GM10266 (cell line): ENCODE data around the gene MSMB.
"Not testable (repeated sequence)": the region's sequence is repeated elsewhere in the genome, so short reads cannot be mapped to it uniquely, and the experiment has no call there.

Experiments used
- DNase-seq: peaks from one replicate; pipeline ENCODE4 v3.0.0; 2012; ENCODE audit errors: extremely low spot score
- CTCF ChIP-seq: IDR thresholded peaks from 2 replicates; pipeline ENCODE4 v1.5.1; 2012; ENCODE audit warnings: mild to moderate bottlenecking, low read depth; ENCODE audit not compliant: control insufficient read depth, insufficient read depth; ENCODE audit errors: missing control alignments

MSMB gene

DNA sequence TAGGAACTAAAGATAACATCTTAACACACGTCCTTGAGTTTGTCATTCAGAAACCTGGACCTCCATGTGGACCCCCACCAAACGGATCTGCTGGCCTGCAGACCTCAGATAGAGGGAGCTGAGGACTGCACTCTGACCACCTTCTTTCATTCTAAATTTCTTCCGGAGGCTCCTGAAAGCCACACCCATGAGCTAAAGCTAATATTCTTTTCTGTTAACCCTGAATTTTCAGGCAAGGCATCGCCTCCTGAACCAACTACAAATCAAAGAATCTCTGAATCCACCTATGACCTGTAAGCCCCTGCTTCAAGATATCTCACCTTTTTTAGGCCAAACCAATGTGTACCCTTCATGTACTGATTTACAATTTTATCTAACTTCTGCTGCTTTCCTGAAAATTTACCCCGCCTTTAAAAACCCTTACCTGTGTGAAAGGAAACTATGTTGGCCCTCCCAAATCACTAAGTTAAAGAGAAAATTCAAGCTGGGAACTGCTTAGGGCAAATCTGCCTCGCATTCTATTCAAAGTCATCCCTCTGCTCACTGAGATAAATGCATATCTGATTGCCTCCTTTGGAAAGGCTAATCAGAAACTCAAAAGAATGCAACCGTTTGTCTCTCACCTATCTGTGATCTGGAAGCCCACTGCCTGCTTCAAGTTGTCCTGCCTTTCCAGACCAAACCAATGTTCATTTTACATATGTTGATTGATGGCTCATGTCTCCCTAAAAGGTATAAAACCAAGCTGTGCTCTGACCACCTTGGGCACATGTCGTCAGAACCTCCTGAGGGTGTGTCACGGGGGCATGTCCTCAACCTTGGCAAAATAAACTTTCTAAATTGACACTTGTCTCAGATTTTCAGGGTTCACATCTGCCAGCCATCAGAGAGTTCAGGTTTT is 7.7 kb upstream of the MSMB start:
- DNase-seq, result no peak
- no peak for TF ChIP-seq CTCF

DNA sequence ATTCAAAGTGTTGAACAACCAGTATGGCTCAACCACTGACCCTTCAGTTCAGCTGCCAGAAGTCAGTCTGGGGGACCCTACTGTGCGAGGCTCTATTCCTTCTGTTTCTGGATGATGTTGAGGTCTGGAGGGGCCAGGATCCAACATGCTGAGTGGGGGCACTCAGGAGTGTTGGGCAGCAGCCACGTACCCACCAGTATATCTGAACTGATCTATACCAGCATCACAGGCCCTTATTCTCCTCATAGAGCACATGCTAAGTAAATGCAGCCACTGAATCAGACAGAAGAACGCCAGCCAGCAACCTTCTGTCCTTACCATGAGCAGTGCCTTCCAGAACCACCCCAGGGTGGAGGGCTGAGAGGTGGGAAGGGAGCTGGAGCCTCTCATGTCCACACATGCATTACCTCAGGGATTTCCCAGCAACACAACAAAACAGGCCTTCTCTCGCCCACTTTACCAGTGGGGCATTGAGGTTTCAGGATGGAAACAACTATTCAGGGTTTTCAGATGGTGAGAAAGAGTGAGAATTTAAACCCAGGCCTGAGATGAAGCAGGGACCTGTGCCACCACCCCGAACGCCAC is 6.8 kb upstream of the MSMB start:
- no peak for DNase-seq
- no peak for TF ChIP-seq CTCF

- no peak for TF ChIP-seq CTCF
- no peak for DNase-seq
These were observed 6.2 kb upstream of the MSMB start for GRCh38 chr10:46052057-46052790.

DNA sequence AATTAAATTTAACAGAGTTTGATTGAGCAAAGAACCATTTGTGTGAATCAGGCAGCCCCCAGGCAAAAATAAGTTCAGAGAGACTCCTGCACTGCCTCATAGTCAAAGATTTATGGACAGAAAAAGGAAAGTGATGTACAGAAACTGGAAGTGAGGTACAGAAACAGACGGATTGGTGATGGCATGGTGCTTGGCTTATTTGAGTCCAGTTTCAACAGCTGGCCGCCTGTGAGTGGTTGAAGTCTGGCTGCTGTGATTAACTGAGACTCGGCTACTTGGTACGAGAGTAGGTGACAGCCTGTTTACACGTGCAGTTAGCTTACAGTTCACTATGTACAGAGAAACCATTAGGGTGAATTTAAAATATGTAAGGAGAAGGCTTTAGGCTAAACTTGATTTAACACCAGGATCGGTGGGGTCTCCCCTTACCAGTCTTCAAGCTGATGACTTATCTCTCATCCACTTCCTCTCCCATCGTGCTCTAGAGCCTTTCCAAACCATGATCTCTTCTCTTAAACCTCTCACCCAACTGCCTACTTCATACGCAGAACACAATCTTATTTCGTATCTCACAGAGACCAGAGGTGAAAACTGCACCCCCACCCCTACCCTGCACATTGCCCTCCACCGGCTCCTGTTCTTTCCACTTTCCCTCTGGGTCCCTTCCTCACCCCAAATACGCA is 5.0 kb upstream of the MSMB start:
- no peak for DNase-seq

GRCh38 chr10:46049497-46049831 is 3.4 kb upstream of the MSMB start:
- not testable (repeated sequence) for DNase-seq

More for the DNA sequence above, 5.0 kb upstream of the MSMB start:
- TF ChIP-seq CTCF, result no peak

DNA sequence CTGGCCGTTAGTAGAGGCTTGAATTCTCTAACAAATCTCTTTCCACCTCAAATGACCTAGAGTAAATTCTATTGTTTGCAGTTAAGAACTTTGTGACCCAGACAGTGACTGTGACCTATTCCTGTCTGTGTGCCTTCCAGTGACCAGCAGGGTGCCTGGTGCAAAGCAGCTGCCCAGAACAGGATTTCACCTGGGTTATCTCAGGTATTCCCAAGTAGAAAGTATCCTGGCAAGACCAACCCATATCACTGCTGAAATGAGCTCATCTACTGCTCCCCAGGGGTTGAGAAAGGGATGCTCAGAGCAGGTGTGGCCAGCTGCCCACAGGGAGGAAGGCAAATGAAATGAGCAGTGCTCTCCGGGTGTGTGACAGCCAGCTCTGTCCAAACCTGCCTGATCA is 2.1 kb upstream of the MSMB start:
- no peak for DNase-seq
- TF ChIP-seq CTCF, result no peak

- no peak for DNase-seq
- no peak for TF ChIP-seq CTCF
These were observed 3.5 kb downstream of the MSMB start for GRCh38 chr10:46042527-46042926.
